SK-N-SH (cell line): Measurements from ENCODE around the gene GPX5. TPM values are rescaled to one million over a fixed set of nuclear protein-coding genes. Genes with fewer than 3 reads are reported as not detected.

Source experiments
- CTCF ChIA-PET: fragments of 300-600, 350-600 bp; formaldehyde crosslinking; extraction: SDS; loops from one replicate; lab custom pipeline; 2021; lab: Yijun Ruan, JAX
- POLR2A ChIA-PET: fragments of 350-600 bp; sonication (Branson Sonifier 250); formaldehyde crosslinking; extraction: SDS; loops from one replicate; lab custom pipeline; 2020; ENCODE audit warnings: antibody characterized with exemption, inconsistent platforms; lab: Yijun Ruan, JAX
- DNase-seq: peaks from one replicate; pipeline ENCODE4 v3.0.0; 2012
- H2AFZ ChIP-seq: fragments of 200-600 bp; sonication (generic); 2 replicates; pipeline ENCODE4 v1.8.1; 2016; ENCODE audit warnings: antibody characterized with exemption, mild to moderate bottlenecking, low read depth
- H3F3A ChIP-seq: fragments of 200-600 bp; sonication (generic); replicated peaks from 2 replicates; pipeline ENCODE3; 2016; ENCODE audit warnings: antibody characterized with exemption, mild to moderate bottlenecking; ENCODE audit not compliant: insufficient read depth
- H3K27ac ChIP-seq, 2 experiments: fragments of 200-500 bp in 1 of 2; fragments of 200-600 bp in 1 of 2; sonication (Bioruptor generic) in 1 of 2; sonication (generic), shearing (Covaris generic) in 1 of 2; 2 replicates each; pipeline versions ENCODE4 v1.5.1 to v1.6.1; 2014 to 2016; ENCODE audit warnings: low read depth in 2 of 2, inconsistent platforms in 1 of 2, low read length in 1 of 2, mild to moderate bottlenecking in 1 of 2, mixed read lengths in 1 of 2
- H3K27me3 ChIP-seq: fragments of 200-600 bp; sonication (generic), shearing (Covaris generic); 2 replicates; pipeline ENCODE4 v1.6.1; 2016; ENCODE audit warnings: mixed run types; ENCODE audit not compliant: insufficient read depth
- H3K36me3 ChIP-seq, 2 experiments: fragments of 200-500 bp in 1 of 2; fragments of 200-600 bp in 1 of 2; sonication (Bioruptor generic) in 1 of 2; sonication (generic) in 1 of 2; replicated peaks in 1 of 2; 2 replicates each; pipeline versions ENCODE3 to v1.5.1; 2014 to 2016; ENCODE audit warnings: low read length in 1 of 2, mild to moderate bottlenecking in 1 of 2; ENCODE audit not compliant: insufficient read depth in 2 of 2, control insufficient read depth in 1 of 2
- H3K4me1 ChIP-seq, 2 experiments: fragments of 200-500 bp in 1 of 2; fragments of 200-600 bp in 1 of 2; sonication (Bioruptor generic) in 1 of 2; sonication (generic), shearing (Covaris generic) in 1 of 2; 2 replicates each; pipeline versions ENCODE4 v1.5.1 to v1.6.1; 2014 to 2016; ENCODE audit warnings: low read depth in 1 of 2, low read length in 1 of 2, mixed run types in 1 of 2; ENCODE audit not compliant: insufficient read depth in 2 of 2, control insufficient read depth in 1 of 2
- H3K4me2 ChIP-seq: fragments of 200-600 bp; sonication (generic), shearing (Covaris generic); 2 replicates; pipeline ENCODE4 v1.6.1; 2017; ENCODE audit warnings: mixed run types
- H3K4me3 ChIP-seq, 2 experiments: fragments of 200-500 bp in 1 of 2; fragments of 200-600 bp in 1 of 2; sonication (Bioruptor generic) in 1 of 2; sonication (generic), shearing (Covaris generic) in 1 of 2; 2 replicates each; pipeline versions ENCODE4 v1.5.1 to v1.8.1; 2014 to 2016; ENCODE audit warnings: low read depth in 2 of 2, inconsistent platforms in 1 of 2, low read length in 1 of 2, mild to moderate bottlenecking in 1 of 2, mixed read lengths in 1 of 2, moderate library complexity in 1 of 2
- H3K79me2 ChIP-seq: fragments of 200-600 bp; sonication (generic); 2 replicates; pipeline ENCODE4 v1.8.1; 2017; ENCODE audit warnings: mild to moderate bottlenecking; ENCODE audit not compliant: insufficient read depth
- H3K9ac ChIP-seq: fragments of 200-600 bp; sonication (generic); 2 replicates; pipeline ENCODE4 v1.6.1; 2017; ENCODE audit warnings: mixed run types
- H3K9me2 ChIP-seq: fragments of 200-600 bp; sonication (generic); 2 replicates; pipeline ENCODE4 v1.6.1; 2017; ENCODE audit warnings: mixed run types
- H3K9me3 ChIP-seq: fragments of 200-600 bp; sonication (generic); 2 replicates; pipeline ENCODE4 v1.6.1; 2017; ENCODE audit warnings: mixed run types, mild to moderate bottlenecking, moderate library complexity
- H4K20me1 ChIP-seq: fragments of 200-600 bp; sonication (generic); 2 replicates; pipeline ENCODE4 v1.6.1; 2017; ENCODE audit warnings: mild to moderate bottlenecking, mixed run types; ENCODE audit not compliant: insufficient read depth
- EZH2phosphoT487 ChIP-seq: fragments of 200-600 bp; sonication (generic); IDR thresholded peaks from 2 replicates; pipeline ENCODE4 v1.6.1; 2017; ENCODE audit warnings: low read depth, mixed run types, mild to moderate bottlenecking, antibody characterized with exemption, moderate library complexity, borderline replicate concordance
- FOSL2 ChIP-seq: IDR thresholded peaks from 2 replicates; pipeline ENCODE4 v1.4.0; 2012; ENCODE audit warnings: low read depth, mild to moderate bottlenecking, moderate library complexity, borderline replicate concordance
- MEF2A ChIP-seq: IDR thresholded peaks from 2 replicates; pipeline ENCODE4 v1.4.0; 2012; ENCODE audit warnings: low read depth, borderline replicate concordance
- MXI1 ChIP-seq: IDR thresholded peaks from 2 replicates; pipeline ENCODE4 v1.6.1; 2012; ENCODE audit warnings: mild to moderate bottlenecking, low read depth, low read length, improper control_type of control experiment
- NFIC ChIP-seq: IDR thresholded peaks from 2 replicates; pipeline ENCODE4 v1.4.0; 2012; ENCODE audit warnings: borderline replicate concordance
- NRF1 ChIP-seq: IDR thresholded peaks from 2 replicates; pipeline ENCODE4 v1.6.1; 2012; ENCODE audit warnings: low read depth, mild to moderate bottlenecking, low read length
- POLR2AphosphoS5 ChIP-seq: IDR thresholded peaks from 2 replicates; pipeline ENCODE4 v1.6.1; 2012; ENCODE audit warnings: low read depth, low read length
- RAD21 ChIP-seq: IDR thresholded peaks from 2 replicates; pipeline ENCODE4 v1.6.1; 2012; ENCODE audit warnings: mild to moderate bottlenecking, low read length
- RCOR1 ChIP-seq: fragments of 150-350 bp; IDR thresholded peaks from 2 replicates; pipeline ENCODE4 v1.6.1; 2017; ENCODE audit warnings: antibody characterized with exemption, low read length
- SIN3A ChIP-seq: IDR thresholded peaks from 2 replicates; pipeline ENCODE4 v1.6.1; 2012; ENCODE audit warnings: low read depth, mild to moderate bottlenecking, low read length, moderate library complexity, borderline replicate concordance
- TAF1 ChIP-seq: IDR thresholded peaks from 2 replicates; pipeline ENCODE4 v1.6.1; 2012; ENCODE audit warnings: low read depth, mild to moderate bottlenecking, low read length, moderate library complexity, borderline replicate concordance
- TEAD4 ChIP-seq: IDR thresholded peaks from 2 replicates; pipeline ENCODE4 v1.4.0; 2012; ENCODE audit warnings: mild to moderate bottlenecking, borderline replicate concordance; ENCODE audit not compliant: insufficient read depth
- USF2 ChIP-seq: fragments of 150-350 bp; IDR thresholded peaks from 2 replicates; pipeline ENCODE4 v1.6.1; 2017; ENCODE audit warnings: antibody characterized with exemption, low read length, low read depth, borderline replicate concordance
- YY1 ChIP-seq: IDR thresholded peaks from 2 replicates; pipeline ENCODE4 v1.4.0; 2012; ENCODE audit warnings: low read depth, mild to moderate bottlenecking
- ZBTB33 ChIP-seq: IDR thresholded peaks from 2 replicates; pipeline ENCODE4 v1.4.0; 2012; ENCODE audit warnings: low read depth, borderline replicate concordance
- WGBS: methylation state at CpG from one replicate; pipeline ENCODE4 v1.1.6; 2017; ENCODE audit warnings: low lambda C conversion rate; 5-methylcytosine and 5-hydroxymethylcytosine counted together
- polyA plus RNA-seq, 3 experiments: library from polyadenylated mRNA; depleted of rRNA; stranded (reverse); fragments of >200 nt; gene quantifications; 2 replicates each; pipeline ENCODE4 v1.2.3, GENCODE V29; 2012
- TF ChIP-seq, protein P1 (sequence below): fragments of 150-350 bp; IDR thresholded peaks from 2 replicates; pipeline ENCODE4 v1.6.1; 2016; ENCODE audit warnings: mild to moderate bottlenecking, low read depth, low read length
- TF ChIP-seq, protein P2 (sequence below): IDR thresholded peaks from 2 replicates; pipeline ENCODE4; 2012

GPX5 gene
- polyA plus RNA-seq, 1 of the 3 experiments (the other 2 are of a cell fraction), result not detected

GRCh38 chr6:28551891-28552666 is 26.4 kb downstream of the GPX5 start:
- H3K36me3 ChIP-seq, result no peaks in the 10 kb centered on the region
- ChIA-PET CTCF (interaction anchor here (0.7 to 2.5 kb wide), 4 partner anchors 10 to 133 kb away, joined by 3 to 11 read pairs (median 4); no protein-coding TSS in a partner anchor), POLR2A (no interaction called here)
- no peak for DNase-seq
- no peak for TF ChIP-seq RCOR1
- no peak for TF ChIP-seq TEAD4
- TF ChIP-seq NRF1, result no peak
- TF ChIP-seq POLR2AphosphoS5, result no peak
- TF ChIP-seq TAF1, result no peak
- no peak for TF ChIP-seq USF2
- no peak for TF ChIP-seq ZBTB33
- no peak for TF ChIP-seq MXI1
- no peak for TF ChIP-seq NFIC
- no peak for TF ChIP-seq FOSL2
- H2AFZ ChIP-seq, result no peak overlapping the region
- no peak overlapping the region for H3K27ac ChIP-seq
- H4K20me1 ChIP-seq, result no peaks in the 10 kb centered on the region
- no peaks in the 10 kb centered on the region; the same call in 1 of the 2 replicates for H3K27me3 ChIP-seq
- WGBS, result 43% methylated on average over 4 of the region's 4 CpGs
- no peaks in the 10 kb centered on the region for H3K9me3 ChIP-seq
- no peak overlapping the region for H3K9ac ChIP-seq
- no peaks in the 10 kb centered on the region for H3K4me1 ChIP-seq
- no peak overlapping the region for H3K4me2 ChIP-seq
- H3F3A ChIP-seq, result no peaks in the 10 kb centered on the region
- no peaks in the 10 kb centered on the region for H3K79me2 ChIP-seq
- H3K9me2 ChIP-seq, result no peaks in the 10 kb centered on the region
- no peak overlapping the region for H3K4me3 ChIP-seq

DNA sequence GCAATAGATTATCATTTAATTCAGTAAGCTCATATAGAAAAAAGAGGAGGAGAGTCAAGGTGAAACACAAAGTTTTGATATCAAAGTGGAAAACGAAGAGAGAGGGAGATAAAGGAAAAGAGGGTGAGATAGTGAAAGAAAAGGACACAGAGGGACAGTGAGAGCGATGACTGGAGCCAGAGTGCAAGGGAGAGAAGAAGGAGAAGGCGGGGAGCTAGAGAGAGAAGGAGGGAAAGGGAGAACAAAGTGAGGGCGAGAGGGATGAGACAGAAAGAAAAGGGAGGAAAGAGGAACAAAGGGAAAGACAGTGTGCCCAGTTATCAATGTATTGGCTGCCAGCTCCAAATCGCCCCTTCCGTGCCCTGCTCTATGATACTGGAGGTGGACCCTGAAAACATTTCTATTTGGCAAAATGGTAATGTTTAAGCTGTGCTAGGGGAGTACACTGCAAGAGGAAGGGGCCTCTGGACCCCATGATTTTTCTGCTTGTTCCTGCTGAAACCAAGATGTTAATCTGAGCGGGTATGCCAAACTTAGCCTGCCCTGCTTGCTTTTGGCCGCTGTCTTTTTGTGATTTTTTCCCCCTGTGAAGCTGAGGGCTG is 27.8 kb downstream of the GPX5 start:
- Histone ChIP-seq H3K36me3 (no peaks in the 10 kb centered on the region), H3F3A (no peaks in the 10 kb centered on the region), H3K9me3 (no peaks in the 10 kb centered on the region), H3K27me3 (no peaks in the 10 kb centered on the region; the same call in 1 of the 2 replicates), H3K4me3 (no peak overlapping the region), H3K27ac (no peak overlapping the region), H2AFZ (no peak overlapping the region), H3K9me2 (no peaks in the 10 kb centered on the region), H3K79me2 (no peaks in the 10 kb centered on the region), H3K4me1 (no peaks in the 10 kb centered on the region), H3K9ac (no peak overlapping the region), H3K4me2 (no peak overlapping the region), H4K20me1 (no peaks in the 10 kb centered on the region)
- WGBS, result 22% methylated on average over 8 of the region's 8 CpGs
- ChIA-PET CTCF (interaction anchor here (0.6 to 2.9 kb wide), 2 partner anchors 11 to 65 kb away, joined by 4 to 12 read pairs; no protein-coding TSS in a partner anchor), POLR2A (no interaction called here)
- no peak for DNase-seq
- no peak for TF ChIP-seq MEF2A
- TF ChIP-seq USF2, result no peak
- no peak for TF ChIP-seq RAD21
- no peak for TF ChIP-seq TEAD4
- no peak for TF ChIP-seq FOSL2
- no peak for TF ChIP-seq EZH2phosphoT487
- TF ChIP-seq, protein P1, sequence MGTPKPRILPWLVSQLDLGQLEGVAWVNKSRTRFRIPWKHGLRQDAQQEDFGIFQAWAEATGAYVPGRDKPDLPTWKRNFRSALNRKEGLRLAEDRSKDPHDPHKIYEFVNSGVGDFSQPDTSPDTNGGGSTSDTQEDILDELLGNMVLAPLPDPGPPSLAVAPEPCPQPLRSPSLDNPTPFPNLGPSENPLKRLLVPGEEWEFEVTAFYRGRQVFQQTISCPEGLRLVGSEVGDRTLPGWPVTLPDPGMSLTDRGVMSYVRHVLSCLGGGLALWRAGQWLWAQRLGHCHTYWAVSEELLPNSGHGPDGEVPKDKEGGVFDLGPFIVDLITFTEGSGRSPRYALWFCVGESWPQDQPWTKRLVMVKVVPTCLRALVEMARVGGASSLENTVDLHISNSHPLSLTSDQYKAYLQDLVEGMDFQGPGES, result no peak
- no peak for TF ChIP-seq SIN3A
- TF ChIP-seq, protein P2, sequence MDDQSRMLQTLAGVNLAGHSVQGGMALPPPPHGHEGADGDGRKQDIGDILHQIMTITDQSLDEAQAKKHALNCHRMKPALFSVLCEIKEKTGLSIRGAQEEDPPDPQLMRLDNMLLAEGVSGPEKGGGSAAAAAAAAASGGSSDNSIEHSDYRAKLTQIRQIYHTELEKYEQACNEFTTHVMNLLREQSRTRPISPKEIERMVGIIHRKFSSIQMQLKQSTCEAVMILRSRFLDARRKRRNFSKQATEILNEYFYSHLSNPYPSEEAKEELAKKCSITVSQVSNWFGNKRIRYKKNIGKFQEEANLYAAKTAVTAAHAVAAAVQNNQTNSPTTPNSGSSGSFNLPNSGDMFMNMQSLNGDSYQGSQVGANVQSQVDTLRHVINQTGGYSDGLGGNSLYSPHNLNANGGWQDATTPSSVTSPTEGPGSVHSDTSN, result no peak
- TF ChIP-seq YY1, result no peak
